ENCODE results near the gene SRSF4. TPM values are rescaled to one million over a fixed set of nuclear protein-coding genes. Genes with fewer than 3 reads are reported as not detected.

SRSF4 gene
- total RNA-seq, 1 donor from 2014 or later, result 48.2 TPM

DNA sequence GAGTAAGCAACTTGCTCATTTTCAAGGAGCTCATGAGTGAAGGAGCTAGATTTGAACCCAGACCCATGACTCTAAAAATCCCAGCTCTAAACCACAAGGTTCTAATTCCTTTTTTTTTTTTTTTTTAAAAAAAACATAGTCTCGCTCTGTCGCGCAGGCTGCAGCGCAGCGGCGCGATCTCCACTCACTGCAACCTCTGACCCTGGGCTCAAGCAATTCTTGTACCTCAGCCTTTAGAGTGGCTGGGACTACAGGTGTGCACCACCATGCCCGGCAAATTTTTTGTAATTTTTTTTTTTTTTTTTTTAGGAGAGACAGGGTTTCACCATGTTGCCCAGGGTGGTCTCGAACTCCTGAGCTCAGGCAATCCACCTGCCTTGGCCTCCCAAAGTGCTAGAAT is 13.8 kb downstream of the SRSF4 start:
- no peak for DNase-seq (ENCODE audit: low read depth)
- no peak overlapping the region for H3K4me3 ChIP-seq (ENCODE audit: low read depth, low read length)
- no peak for TF ChIP-seq CTCF (conservative IDR thresholded peaks at IDR 0.05; ENCODE audit: low read depth, low read length)

- H3K4me3 ChIP-seq (ENCODE audit: low read depth, low read length), result no peak overlapping the region
- peak; percentile 89 for DNase-seq (ENCODE audit: low read depth)
- TF ChIP-seq CTCF (conservative IDR thresholded peaks at IDR 0.05; ENCODE audit: low read depth, low read length), result peak; percentile 6
Observed at GRCh38 chr1:29166291-29166878, 15.3 kb downstream of the SRSF4 start.

DNA sequence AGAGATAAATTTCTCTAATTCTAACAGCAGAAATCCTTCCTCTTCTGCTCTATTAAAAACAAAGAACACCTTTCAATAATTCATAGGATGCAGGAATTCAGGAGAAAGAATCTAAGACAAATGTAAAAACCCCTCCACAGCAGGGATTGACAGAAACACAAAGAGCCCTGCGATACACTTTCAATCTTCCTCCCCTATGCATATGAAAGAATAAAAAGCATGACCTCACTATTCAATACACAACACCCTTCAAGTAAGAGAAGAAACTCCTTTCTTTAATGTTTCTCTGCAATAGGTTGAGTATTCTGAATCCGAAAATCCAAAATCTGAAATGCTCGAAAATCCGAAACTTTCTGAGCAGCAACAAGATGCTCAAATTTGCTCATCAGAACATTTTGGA is 17.1 kb downstream of the SRSF4 start:
- no peak overlapping the region for H3K4me3 ChIP-seq (ENCODE audit: low read depth, low read length)
- TF ChIP-seq CTCF (conservative IDR thresholded peaks at IDR 0.05; ENCODE audit: low read depth, low read length), result no peak
- no peak for DNase-seq (ENCODE audit: low read depth)

GRCh38 chr1:29162476-29163138 is 19.1 kb downstream of the SRSF4 start:
- TF ChIP-seq CTCF (conservative IDR thresholded peaks at IDR 0.05; ENCODE audit: low read depth, low read length), result no peak
- DNase-seq (ENCODE audit: low read depth), result no peak

DNA sequence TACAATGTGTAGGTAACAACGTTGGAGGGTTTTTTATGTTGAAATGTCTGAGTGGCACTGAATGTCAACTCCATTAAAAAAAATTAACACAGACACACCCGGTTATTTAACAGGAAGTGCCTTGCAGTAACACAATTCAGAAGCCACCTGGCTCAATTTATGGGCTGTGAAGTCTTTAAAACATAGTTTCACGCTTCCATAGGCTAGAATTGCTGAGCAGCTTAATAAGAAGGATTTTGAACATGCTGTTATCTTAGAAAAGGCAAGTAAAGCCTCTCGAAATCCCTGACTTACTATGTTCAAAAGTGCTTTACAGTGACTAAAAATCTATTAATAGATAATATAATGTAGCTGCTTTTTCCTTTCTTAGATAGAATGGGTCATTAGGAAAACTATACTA is 19.7 kb downstream of the SRSF4 start:
- TF ChIP-seq CTCF (conservative IDR thresholded peaks at IDR 0.05; ENCODE audit: low read depth, low read length), result no peak
- no peak for DNase-seq (ENCODE audit: low read depth)
- no peak overlapping the region for H3K4me3 ChIP-seq (ENCODE audit: low read depth, low read length)

More at GRCh38 chr1:29162476-29163138, 19.1 kb downstream of the SRSF4 start:
- H3K4me3 ChIP-seq (ENCODE audit: low read depth, low read length), result no peak overlapping the region

- DNase-seq (ENCODE audit: low read depth), result no peak
- no peak overlapping the region for H3K4me3 ChIP-seq (ENCODE audit: low read depth, low read length)
- TF ChIP-seq CTCF (conservative IDR thresholded peaks at IDR 0.05; ENCODE audit: low read depth, low read length), result no peak
Observed at GRCh38 chr1:29159773-29160172, 21.9 kb downstream of the SRSF4 start.

- no peak for DNase-seq (ENCODE audit: low read depth)
- no peak for TF ChIP-seq CTCF (conservative IDR thresholded peaks at IDR 0.05; ENCODE audit: low read depth, low read length)
- no peak overlapping the region for H3K4me3 ChIP-seq (ENCODE audit: low read depth, low read length)
Observed at GRCh38 chr1:29157269-29157601, 24.5 kb downstream of the SRSF4 start.
